H9 (cell line): ENCODE measurements around the gene GNAI1. TPM values are rescaled to one million over a fixed set of nuclear protein-coding genes. Genes with fewer than 3 reads are reported as not detected.

ENCODE experiments used
- DNase-seq: peaks from one replicate; pipeline ENCODE4 v3.0.0-alpha.2; 2017
- H2AFZ ChIP-seq: one replicate; pipeline ENCODE4 v1.6.1; 2013; ENCODE audit warnings: mild to moderate bottlenecking, low read length, control low read depth, moderate library complexity
- H2AK5ac ChIP-seq: 2 replicates; pipeline ENCODE4 v1.6.1; 2013; ENCODE audit warnings: low read length, control low read depth, mixed read lengths; ENCODE audit not compliant: insufficient read length
- H2BK120ac ChIP-seq: one replicate; pipeline ENCODE4 v1.6.1; 2013; ENCODE audit warnings: low read depth, mild to moderate bottlenecking, low read length, control low read depth, inconsistent platforms; ENCODE audit not compliant: poor library complexity, severe bottlenecking
- H2BK12ac ChIP-seq: 2 replicates; pipeline ENCODE4 v1.6.1; 2013; ENCODE audit warnings: low read length, control low read depth, mixed read lengths, low read depth; ENCODE audit not compliant: insufficient read length
- H2BK15ac ChIP-seq: 2 replicates; pipeline ENCODE4 v1.6.1; 2013; ENCODE audit warnings: low read depth, low read length, control low read depth
- H2BK20ac ChIP-seq: one replicate; pipeline ENCODE4 v1.6.1; 2013; ENCODE audit warnings: low read depth, mild to moderate bottlenecking, low read length, control low read depth, inconsistent platforms; ENCODE audit not compliant: poor library complexity, severe bottlenecking
- H2BK5ac ChIP-seq: 2 replicates; pipeline ENCODE4 v1.6.1; 2013; ENCODE audit warnings: low read length, control low read depth, mixed read lengths; ENCODE audit not compliant: insufficient read length
- H3K14ac ChIP-seq: 2 replicates; pipeline ENCODE4 v1.6.1; 2013; ENCODE audit warnings: low read length, control low read depth; ENCODE audit not compliant: insufficient read depth
- H3K18ac ChIP-seq: 2 replicates; pipeline ENCODE4 v1.6.1; 2013; ENCODE audit warnings: low read depth, mild to moderate bottlenecking, mixed read lengths, low read length, control low read depth; ENCODE audit not compliant: insufficient read length
- H3K23ac ChIP-seq: 2 replicates; pipeline ENCODE4 v1.6.1; 2013; ENCODE audit warnings: low read length, control low read depth, mixed read lengths, low read depth; ENCODE audit not compliant: insufficient read length
- H3K23me2 ChIP-seq: 2 replicates; pipeline ENCODE4 v1.6.1; 2013; ENCODE audit warnings: low read depth, mild to moderate bottlenecking, mixed read lengths, low read length, control low read depth; ENCODE audit not compliant: insufficient read length, poor library complexity, severe bottlenecking
- H3K27ac ChIP-seq: 2 replicates; pipeline ENCODE4 v1.5.1; 2013; ENCODE audit warnings: low read length, control low read depth, mixed read lengths, low read depth; ENCODE audit not compliant: insufficient read length
- H3K27me3 ChIP-seq: 2 replicates; pipeline ENCODE4 v1.6.1; 2013; ENCODE audit warnings: low read length, control low read depth, inconsistent platforms; ENCODE audit not compliant: insufficient read depth
- H3K4ac ChIP-seq: 2 replicates; pipeline ENCODE4 v1.6.1; 2013; ENCODE audit warnings: low read depth, mild to moderate bottlenecking, control low read depth, inconsistent platforms, low read length, moderate library complexity
- H3K4me1 ChIP-seq: 2 replicates; pipeline ENCODE4 v1.6.1; 2013; ENCODE audit warnings: low read length, control low read depth, inconsistent platforms; ENCODE audit not compliant: insufficient read depth
- H3K4me2 ChIP-seq: 2 replicates; pipeline ENCODE4 v1.6.1; 2013; ENCODE audit warnings: low read length, control low read depth, mixed read lengths; ENCODE audit not compliant: insufficient read length, insufficient read depth
- H3K56ac ChIP-seq: 2 replicates; pipeline ENCODE4 v1.6.1; 2013; ENCODE audit warnings: low read depth, mild to moderate bottlenecking, mixed read lengths, low read length, control low read depth; ENCODE audit not compliant: insufficient read length
- H3K79me1 ChIP-seq: 2 replicates; pipeline ENCODE4 v1.6.1; 2013; ENCODE audit warnings: low read depth, mild to moderate bottlenecking, moderate library complexity, low read length, control low read depth, inconsistent platforms; ENCODE audit not compliant: insufficient read depth, poor library complexity, severe bottlenecking
- H3K79me2 ChIP-seq: 2 replicates; pipeline ENCODE4 v1.6.1; 2013; ENCODE audit warnings: low read length, control low read depth, inconsistent platforms; ENCODE audit not compliant: insufficient read depth
- H3K9ac ChIP-seq: 2 replicates; pipeline ENCODE4 v1.6.1; 2013; ENCODE audit warnings: low read length, control low read depth, mixed read lengths; ENCODE audit not compliant: insufficient read length; ENCODE audit errors: extremely low read depth
- H3K9me3 ChIP-seq: one replicate; pipeline ENCODE4 v1.6.1; 2013; ENCODE audit warnings: low read depth, low read length, inconsistent platforms; ENCODE audit not compliant: control insufficient read depth
- H3T11ph ChIP-seq: one replicate; pipeline ENCODE4 v1.6.1; 2013; ENCODE audit warnings: mild to moderate bottlenecking, low read length, control low read depth, inconsistent platforms
- H4K20me1 ChIP-seq: one replicate; pipeline ENCODE4 v1.6.1; 2013; ENCODE audit not compliant: control insufficient read depth, insufficient read length, insufficient read depth
- H4K5ac ChIP-seq: 2 replicates; pipeline ENCODE4 v1.6.1; 2013; ENCODE audit warnings: low read depth, mild to moderate bottlenecking, mixed read lengths, low read length, control low read depth; ENCODE audit not compliant: insufficient read length
- H4K8ac ChIP-seq: replicated peaks from 2 replicates; pipeline ENCODE4 v1.6.1; 2013; ENCODE audit warnings: low read length, control low read depth, mixed read lengths, low read depth; ENCODE audit not compliant: insufficient read length
- H4K91ac ChIP-seq: 2 replicates; pipeline ENCODE4 v1.6.1; 2013; ENCODE audit warnings: low read depth, mild to moderate bottlenecking, moderate library complexity, mixed read lengths, low read length, control low read depth; ENCODE audit not compliant: insufficient read length
- H3K27ac Mint-ChIP-seq, 3 experiments: 2 replicates in 2 of 3; 3 replicates in 1 of 3; pipeline ENCODE4 v1.8.0; 2020 to 2021; ENCODE audit warnings: mixed read lengths in 3 of 3, mild to moderate bottlenecking in 1 of 3, moderate library complexity in 1 of 3
- H3K27me3 Mint-ChIP-seq: 2 replicates; pipeline ENCODE4 v1.8.0; 2021; ENCODE audit warnings: low read depth, mild to moderate bottlenecking, moderate library complexity, mixed read lengths
- H3K36me3 Mint-ChIP-seq, 3 experiments: 2 replicates in 2 of 3; 3 replicates in 1 of 3; pipeline ENCODE4 v1.8.0; 2020 to 2021; ENCODE audit warnings: low read depth in 3 of 3, mixed read lengths in 3 of 3; ENCODE audit not compliant: insufficient read depth in 1 of 3
- H3K4me1 Mint-ChIP-seq, 2 experiments: 2 replicates each; pipeline ENCODE4 v1.8.0; 2020; ENCODE audit warnings: mixed read lengths in 2 of 2
- H3K4me3 Mint-ChIP-seq, 2 experiments: 2 replicates in 1 of 2; 3 replicates in 1 of 2; pipeline ENCODE4 v1.8.0; 2020 to 2021; ENCODE audit warnings: mild to moderate bottlenecking in 2 of 2, mixed read lengths in 2 of 2, moderate library complexity in 1 of 2
- H3K9me3 Mint-ChIP-seq, 2 experiments: 2 replicates in 1 of 2; 3 replicates in 1 of 2; pipeline ENCODE4 v1.8.0; 2020; ENCODE audit warnings: mild to moderate bottlenecking in 2 of 2, mixed read lengths in 2 of 2, moderate library complexity in 1 of 2
- WGBS: extraction: QIAGEN DNeasy Blood & Tissue Kit; methylation state at CpG from one replicate; pipeline ENCODE4 v1.1.7; 2013; ENCODE audit warnings: missing lambda C conversion rate, low lambda C conversion rate, mixed read lengths; ENCODE audit not compliant: insufficient read length; ENCODE audit errors: extremely low coverage; 5-methylcytosine and 5-hydroxymethylcytosine counted together
- total RNA-seq: library from RNA; stranded (reverse); gene quantifications from 2 replicates; pipeline ENCODE4 v1.2.1, GENCODE V29; 2021
- TF ChIP-seq, protein P1 (sequence below): fragments of 200-600 bp; sonication (generic); conservative IDR thresholded peaks from 3 replicates; pipeline ENCODE4 v1.8.0; 2021; ENCODE audit warnings: antibody characterized with exemption, mild to moderate bottlenecking

The GNAI1 gene
- total RNA-seq, 1 experiment from 2014 or later, result 14.1 TPM

DNA sequence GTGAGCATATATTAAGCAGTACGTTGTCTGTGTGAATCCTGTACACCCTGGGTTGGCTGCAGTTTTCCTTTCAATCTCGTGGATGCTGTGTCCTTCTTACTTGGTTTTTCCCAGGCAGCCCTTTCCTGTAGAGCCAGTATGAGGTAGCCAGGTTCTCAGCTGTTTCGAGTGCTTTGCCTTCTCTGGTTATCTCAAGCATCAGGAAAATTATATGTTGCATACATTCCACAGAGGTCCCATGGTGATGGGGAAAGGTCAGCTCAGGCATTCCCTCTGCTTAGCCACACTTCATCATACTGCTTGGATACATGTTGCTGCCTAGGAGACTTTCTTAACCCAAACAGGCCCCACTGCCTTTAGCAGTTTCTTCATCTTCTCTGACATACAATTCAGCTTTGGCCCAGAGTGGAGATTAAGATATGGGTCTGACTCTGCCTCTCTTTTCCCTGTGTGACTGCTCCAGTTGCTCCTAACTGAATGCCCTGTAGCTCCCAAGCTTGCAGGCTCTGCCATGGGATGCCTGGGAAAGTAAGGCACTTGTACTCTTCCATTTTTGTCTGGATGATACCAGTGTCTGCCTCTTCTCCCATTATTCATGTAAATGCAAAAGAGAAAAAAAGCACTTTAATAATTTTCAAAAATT lies 11.3 kb downstream of the GNAI1 start:
- peaks cover 24 to 34% of the 10 kb centered on the region in 2 experiments for H3K4me1 Mint-ChIP-seq
- no peak overlapping the region for H2BK15ac ChIP-seq
- H3K18ac ChIP-seq, result no peak overlapping the region
- no peak overlapping the region for H2BK12ac ChIP-seq
- H3K56ac ChIP-seq, result no peak overlapping the region
- no peaks in the 10 kb centered on the region for H3K27me3 ChIP-seq
- H2BK120ac ChIP-seq, result no peak overlapping the region
- no CpG with 5 or more reads among the region's 3 CpGs for WGBS
- no peaks in the 10 kb centered on the region for H3K9me3 ChIP-seq
- H3K36me3 Mint-ChIP-seq, result peaks cover 0 to 4% (median 0%) of the 10 kb centered on the region in 3 experiments; a peak in 2 of 7 replicates
- no peak overlapping the region for H2BK5ac ChIP-seq
- peaks cover 11% of the 10 kb centered on the region; the same call in 1 of the 2 replicates for H3K79me2 ChIP-seq
- H3K27ac Mint-ChIP-seq, result peak overlapping the region in 2 of 3 experiments; percentile 33 to 77; a peak in 2 of 7 replicates
- TF ChIP-seq, protein P1, sequence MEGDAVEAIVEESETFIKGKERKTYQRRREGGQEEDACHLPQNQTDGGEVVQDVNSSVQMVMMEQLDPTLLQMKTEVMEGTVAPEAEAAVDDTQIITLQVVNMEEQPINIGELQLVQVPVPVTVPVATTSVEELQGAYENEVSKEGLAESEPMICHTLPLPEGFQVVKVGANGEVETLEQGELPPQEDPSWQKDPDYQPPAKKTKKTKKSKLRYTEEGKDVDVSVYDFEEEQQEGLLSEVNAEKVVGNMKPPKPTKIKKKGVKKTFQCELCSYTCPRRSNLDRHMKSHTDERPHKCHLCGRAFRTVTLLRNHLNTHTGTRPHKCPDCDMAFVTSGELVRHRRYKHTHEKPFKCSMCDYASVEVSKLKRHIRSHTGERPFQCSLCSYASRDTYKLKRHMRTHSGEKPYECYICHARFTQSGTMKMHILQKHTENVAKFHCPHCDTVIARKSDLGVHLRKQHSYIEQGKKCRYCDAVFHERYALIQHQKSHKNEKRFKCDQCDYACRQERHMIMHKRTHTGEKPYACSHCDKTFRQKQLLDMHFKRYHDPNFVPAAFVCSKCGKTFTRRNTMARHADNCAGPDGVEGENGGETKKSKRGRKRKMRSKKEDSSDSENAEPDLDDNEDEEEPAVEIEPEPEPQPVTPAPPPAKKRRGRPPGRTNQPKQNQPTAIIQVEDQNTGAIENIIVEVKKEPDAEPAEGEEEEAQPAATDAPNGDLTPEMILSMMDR, result no peak
- H4K91ac ChIP-seq, result no peak overlapping the region
- no peak overlapping the region for H3K9ac ChIP-seq
- no peak overlapping the region for H3K4me2 ChIP-seq
- H3K23me2 ChIP-seq, result no peaks in the 10 kb centered on the region
- H3K23ac ChIP-seq, result no peak overlapping the region
- no peak overlapping the region for H4K5ac ChIP-seq
- no peak overlapping the region for H2AFZ ChIP-seq
- H3K27me3 Mint-ChIP-seq, result no peaks in the 10 kb centered on the region
- no peaks in the 10 kb centered on the region for H4K20me1 ChIP-seq
- no peak overlapping the region for H3K27ac ChIP-seq
- no peak overlapping the region for H2AK5ac ChIP-seq
- H3K79me1 ChIP-seq, result peaks cover 4% of the 10 kb centered on the region
- H3K4ac ChIP-seq, result no peak overlapping the region
- no peak for DNase-seq
- no peaks in the 10 kb centered on the region for H3K9me3 Mint-ChIP-seq
- H2BK20ac ChIP-seq, result no peak overlapping the region
- H4K8ac ChIP-seq, result no peak overlapping the region
- no peak overlapping the region for H3T11ph ChIP-seq
- H3K4me1 ChIP-seq, result no peaks in the 10 kb centered on the region; the same call in 1 of the 2 replicates
- no peak overlapping the region for H3K14ac ChIP-seq
- H3K4me3 Mint-ChIP-seq, result no peak overlapping the region
